GM19452 (cell line): ENCODE data around the gene EIF5.
"Not testable (repeated sequence)": the region's sequence is repeated elsewhere in the genome, so short reads cannot be mapped to it uniquely, and the experiment has no call there.

Experiments
- ATAC-seq: cut with Tn5 transposase; IDR thresholded peaks from one replicate; pipeline ENCODE4 v1.9.1; 2021; ENCODE audit not compliant: unreplicated experiment

The EIF5 gene

DNA sequence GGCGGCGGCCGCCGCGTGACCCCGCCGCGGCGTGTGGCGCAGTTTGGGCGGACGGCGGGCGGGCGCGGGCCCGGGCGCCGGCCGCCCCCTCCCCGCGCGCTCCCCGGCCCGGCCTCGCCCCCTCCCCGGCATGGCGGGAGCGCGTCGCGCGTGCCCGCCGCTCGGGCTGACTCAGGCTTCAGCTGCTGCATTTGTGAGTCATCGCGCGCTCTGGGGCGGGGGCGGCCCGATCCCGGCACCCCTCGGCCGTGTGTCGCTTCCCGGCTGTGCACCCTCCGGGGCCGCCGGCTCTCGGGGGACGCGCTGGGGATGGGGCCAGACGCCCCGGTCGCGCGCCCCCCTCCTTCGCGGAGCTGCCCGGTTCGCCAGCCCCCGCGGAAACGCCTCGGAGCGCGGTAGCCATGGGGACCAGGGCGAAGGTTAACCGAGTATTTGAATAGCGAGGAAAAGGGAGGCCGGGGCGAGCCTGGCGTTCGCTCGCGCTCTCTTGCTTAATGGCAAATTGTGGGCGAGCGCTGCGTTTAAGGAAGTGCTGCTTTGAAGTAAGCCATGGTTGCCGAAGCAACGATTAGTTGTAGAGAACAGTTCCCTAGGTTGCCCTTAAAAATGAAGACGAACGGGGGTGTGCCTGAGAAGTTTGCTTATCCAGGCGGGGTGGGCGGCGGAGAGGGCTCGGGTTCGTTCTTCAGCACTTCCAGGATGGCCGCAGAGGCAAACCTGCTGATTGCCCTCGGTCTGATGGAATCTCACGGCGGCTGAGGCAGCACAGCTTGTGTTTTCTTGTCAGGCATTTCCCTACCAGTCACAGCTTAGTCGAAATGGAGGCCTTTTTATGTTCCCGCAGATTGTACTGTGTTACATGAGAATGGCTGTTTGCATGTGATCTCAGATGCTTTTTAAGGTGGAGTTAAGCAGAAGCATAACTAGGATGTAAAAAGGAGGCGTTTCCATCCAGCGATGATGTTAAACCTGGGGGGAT lies 896 bp downstream of the EIF5 start:
- ATAC-seq = peak; percentile 20

DNA sequence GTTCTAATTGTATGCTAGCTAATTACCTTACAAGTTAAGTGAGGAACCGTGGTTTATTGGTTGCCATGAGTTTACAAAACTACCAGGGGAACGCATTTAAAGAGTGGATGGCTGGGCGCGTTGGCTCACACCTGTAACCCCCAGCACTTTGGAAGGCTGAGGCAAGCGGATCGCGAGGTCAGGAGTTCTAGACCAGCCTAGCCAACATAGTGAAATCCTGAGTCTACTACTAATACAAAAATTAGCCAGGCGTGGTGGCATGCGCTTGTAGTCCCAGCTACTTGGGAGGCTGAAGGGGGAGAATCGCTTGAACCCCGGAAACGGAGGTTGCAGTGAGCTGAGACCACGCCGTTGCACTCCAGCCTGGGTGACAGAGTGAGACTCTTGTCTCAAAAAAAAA lies 2.2 kb downstream of the EIF5 start:
- no peak for ATAC-seq

DNA sequence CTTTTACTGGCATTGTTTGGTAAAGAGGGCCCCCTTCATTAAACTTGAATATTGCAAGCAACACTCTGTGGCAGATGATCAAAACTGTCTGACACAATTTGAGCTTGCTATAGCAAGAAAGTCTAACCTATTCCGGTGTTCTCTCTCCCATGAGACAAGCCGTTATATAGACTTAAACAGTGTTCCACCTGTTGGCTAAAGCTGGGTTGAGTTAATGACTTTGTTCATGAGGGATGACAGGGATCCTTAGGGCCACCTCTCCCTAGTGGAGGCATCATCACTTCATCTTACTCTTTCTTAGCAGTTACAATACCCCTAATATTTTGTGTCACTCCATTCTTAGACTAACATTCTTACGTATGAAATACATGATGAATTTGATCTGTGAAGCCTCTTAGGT lies 3.8 kb downstream of the EIF5 start:
- ATAC-seq = no peak

GRCh38 chr14:103339561-103339960 lies 5.5 kb downstream of the EIF5 start:
- no peak for ATAC-seq

DNA sequence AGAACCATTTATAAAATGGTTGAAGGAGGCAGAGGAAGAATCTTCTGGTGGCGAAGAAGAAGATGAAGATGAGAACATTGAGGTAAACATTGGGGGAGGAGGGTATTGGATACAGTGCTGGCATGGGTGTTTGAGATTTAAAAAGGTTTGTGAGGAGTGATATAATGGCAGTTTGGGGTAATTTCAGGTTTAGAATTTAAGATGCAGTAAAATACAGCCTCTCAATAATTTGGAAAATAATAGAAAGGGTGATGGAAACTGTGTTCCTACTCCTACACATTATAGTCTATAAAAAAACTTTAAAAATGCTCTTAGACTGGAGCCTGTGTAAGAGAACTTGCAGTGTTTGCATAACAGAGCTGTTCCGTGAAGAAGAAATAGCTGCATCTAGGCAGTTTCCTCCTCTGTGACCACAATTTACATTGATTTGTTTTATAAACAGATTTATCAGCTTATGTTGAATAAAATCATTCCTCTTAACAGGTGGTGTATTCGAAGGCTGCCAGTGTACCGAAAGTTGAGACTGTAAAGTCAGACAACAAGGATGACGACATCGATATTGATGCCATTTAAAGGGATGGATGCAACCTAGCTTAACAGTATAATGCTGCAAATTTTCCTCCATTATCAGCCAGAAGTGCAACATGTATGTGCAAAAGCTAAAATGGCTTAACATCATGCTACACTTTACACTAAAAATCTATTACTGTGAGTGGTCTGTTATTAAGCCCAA lies 6.6 kb downstream of the EIF5 start:
- no peak for ATAC-seq

GRCh38 chr14:103341250-103342129 lies 7.5 kb downstream of the EIF5 start:
- ATAC-seq = no peak

GRCh38 chr14:103343164-103343879 lies 9.3 kb downstream of the EIF5 start:
- no peak for ATAC-seq

GRCh38 chr14:103343905-103344797 lies 10.1 kb downstream of the EIF5 start:
- ATAC-seq = no peak

DNA sequence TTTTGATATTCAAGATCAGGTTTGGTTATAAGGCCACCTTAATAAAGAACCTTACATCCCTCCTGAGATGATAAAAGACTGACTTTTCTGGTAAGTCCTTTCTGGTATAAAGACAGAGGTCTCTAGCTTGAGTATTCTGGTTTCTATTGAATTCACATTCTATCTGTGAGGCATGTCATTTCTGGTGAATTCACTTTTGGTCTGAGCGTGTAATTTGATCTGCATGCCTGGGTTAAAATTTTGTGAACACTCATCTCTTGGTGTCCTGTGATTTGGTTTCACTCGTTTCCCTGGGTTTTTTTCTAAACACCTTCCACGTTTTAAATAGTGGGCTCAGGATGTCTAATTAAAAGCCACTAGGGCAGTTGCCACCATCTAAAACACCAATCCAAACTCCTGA lies 12.2 kb downstream of the EIF5 start:
- no peak for ATAC-seq

- ATAC-seq = no peak
Measured at GRCh38 chr14:103347091-103347815, 13.2 kb downstream of the EIF5 start.

DNA sequence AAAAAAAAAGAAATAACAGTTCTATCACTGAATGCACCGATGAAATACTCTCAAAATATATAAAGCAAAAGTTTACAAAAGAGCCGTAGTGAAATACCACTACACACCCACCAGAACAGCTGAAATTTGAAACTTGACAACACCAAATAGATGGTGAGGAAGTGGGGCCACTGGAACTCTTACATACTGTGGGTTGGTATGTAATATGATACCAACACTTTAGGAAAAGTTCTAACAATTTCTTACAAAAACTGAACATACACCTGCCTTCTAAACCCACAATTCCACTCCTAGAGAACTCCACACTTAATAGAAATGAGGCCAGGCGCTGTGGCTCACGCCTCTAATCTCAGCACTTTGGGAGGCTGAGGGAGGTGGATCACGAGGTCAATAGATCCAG lies 14.1 kb downstream of the EIF5 start:
- no peak for ATAC-seq

DNA sequence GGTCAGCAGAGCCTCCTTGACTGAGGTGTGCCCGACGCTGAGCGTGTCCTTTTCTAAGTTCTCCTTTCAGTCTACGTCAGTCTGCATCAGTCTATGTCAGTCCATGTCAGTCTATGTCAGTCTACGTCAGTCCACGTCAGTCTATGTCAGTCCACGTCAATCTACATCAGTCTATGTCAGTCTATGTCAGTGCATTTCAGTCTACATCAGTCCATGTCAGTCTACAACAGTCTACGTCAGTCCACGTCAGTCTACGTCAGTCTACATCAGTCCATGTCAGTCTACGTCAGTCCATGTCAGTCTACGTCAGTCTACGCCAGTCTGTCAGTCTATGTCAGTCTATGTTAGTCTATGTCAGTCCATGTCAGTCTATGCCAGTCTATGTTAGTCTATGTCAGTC lies 15.9 kb downstream of the EIF5 start:
- no peak for ATAC-seq

DNA sequence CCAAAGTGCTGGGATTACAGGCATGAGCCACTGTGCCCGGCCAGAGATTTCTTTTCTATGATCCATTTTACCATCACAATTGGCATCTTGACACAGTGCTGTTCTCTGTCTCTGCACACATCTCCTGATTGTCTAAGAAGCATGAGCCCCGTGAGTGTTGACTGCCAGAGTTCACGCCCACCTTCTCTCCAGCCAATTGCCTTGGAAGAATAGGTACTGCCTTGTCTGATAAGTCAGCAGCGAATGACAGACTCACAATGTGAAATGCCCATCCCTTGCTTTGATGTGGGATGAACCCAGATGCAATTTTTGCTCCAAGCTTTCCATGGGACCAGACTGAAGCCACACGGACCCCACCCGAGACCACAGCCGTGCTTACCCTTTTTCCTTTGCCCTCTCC lies 19.3 kb downstream of the EIF5 start:
- no peak for ATAC-seq

- ATAC-seq = no peak
Measured at GRCh38 chr14:103354141-103354540, 20.1 kb downstream of the EIF5 start.

GRCh38 chr14:103356024-103356682 lies 22.1 kb downstream of the EIF5 start:
- ATAC-seq = no peak

DNA sequence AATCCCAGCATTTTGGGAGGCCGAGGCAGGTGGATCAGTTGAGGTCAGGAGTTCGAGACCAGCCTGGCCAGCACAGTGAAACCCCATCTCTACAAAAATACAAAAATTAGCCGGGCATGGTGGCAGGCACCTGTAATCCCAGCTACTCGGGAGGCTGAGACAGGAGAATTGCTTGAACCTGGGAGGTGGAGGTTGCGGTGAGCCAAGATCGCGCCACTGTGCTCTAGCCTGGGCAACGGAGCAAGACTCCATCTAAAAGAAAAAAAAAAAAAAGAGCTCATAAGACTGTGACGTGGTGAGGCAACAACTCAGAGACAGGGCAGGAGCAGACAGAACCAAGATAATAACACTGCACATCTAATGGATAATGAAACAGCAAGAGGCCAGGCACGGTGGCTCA lies 23.5 kb downstream of the EIF5 start:
- ATAC-seq = not testable (repeated sequence)

DNA sequence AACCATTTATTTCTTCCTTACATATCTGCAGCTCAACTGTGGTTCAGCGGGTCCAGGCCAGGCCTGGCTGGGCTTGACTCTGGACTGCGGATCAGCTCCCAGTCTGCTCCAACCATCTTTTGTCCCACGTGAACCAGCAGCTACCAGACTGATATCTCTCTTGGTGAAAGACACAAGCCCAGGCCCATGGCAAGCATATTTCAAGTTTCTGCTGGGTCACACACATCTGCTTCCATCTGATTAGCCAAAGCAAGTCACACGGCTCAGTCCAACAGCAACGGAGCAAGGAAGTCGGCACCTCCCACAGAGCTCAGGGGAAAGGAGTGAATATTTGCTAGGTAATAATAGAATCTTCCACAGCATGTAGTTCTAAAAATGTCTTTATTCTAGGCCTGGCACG lies 26.5 kb downstream of the EIF5 start:
- ATAC-seq = no peak

- ATAC-seq = no peak
Measured at GRCh38 chr14:103361867-103362266, 27.8 kb downstream of the EIF5 start.
